ENCODE results near the gene VPS54.
"Not testable (repeated sequence)": the region's sequence is repeated elsewhere in the genome, so short reads cannot be mapped to it uniquely, and the experiment has no call there.

DNA sequence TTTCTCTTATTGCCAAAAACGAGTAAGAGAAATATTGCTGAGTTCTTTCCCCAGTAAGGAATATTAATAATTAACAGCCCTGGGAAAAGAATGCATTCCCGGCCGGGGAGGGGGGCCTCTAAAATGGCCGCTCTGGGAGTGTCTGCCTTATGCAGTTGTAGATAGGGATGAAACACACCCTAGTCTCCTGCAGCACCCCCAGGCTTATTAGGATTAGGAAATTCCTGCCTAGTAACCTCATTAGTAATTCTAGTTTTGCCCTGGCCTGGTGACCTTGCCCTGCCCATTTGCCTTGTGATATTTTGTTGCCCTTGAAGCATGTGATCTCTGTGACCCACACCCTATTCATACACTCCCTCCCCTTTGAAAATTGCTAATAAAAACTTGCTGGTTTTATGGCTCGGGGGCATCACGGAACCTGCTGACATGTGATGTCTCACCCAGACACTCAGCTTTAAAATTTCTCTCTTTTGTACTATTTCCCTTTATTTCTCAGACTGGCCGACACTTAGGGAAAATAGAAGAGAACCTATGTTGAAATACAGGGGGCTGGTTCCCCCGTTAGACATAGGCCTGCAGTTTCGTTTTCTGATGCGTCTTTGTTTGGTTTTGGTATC lies 22.5 kb downstream of the VPS54 start:
- TF ChIP-seq YY1 (IDR thresholded peaks at IDR 0.05); CTCF (IDR thresholded peaks at IDR 0.05; ENCODE audit: low read depth, low read length, missing input control); RXRA (IDR thresholded peaks at IDR 0.05); TAF1 (conservative IDR thresholded peaks at IDR 0.05); HNF4A (conservative IDR thresholded peaks at IDR 0.05); SP1 (IDR thresholded peaks at IDR 0.05); RAD21 (IDR thresholded peaks at IDR 0.05); GABPA (IDR thresholded peaks at IDR 0.05 in 1 of 2, conservative IDR thresholded peaks at IDR 0.05 in 1 of 2); JUND (IDR thresholded peaks at IDR 0.05): not testable (repeated sequence)
- TF ChIP-seq, protein P1, sequence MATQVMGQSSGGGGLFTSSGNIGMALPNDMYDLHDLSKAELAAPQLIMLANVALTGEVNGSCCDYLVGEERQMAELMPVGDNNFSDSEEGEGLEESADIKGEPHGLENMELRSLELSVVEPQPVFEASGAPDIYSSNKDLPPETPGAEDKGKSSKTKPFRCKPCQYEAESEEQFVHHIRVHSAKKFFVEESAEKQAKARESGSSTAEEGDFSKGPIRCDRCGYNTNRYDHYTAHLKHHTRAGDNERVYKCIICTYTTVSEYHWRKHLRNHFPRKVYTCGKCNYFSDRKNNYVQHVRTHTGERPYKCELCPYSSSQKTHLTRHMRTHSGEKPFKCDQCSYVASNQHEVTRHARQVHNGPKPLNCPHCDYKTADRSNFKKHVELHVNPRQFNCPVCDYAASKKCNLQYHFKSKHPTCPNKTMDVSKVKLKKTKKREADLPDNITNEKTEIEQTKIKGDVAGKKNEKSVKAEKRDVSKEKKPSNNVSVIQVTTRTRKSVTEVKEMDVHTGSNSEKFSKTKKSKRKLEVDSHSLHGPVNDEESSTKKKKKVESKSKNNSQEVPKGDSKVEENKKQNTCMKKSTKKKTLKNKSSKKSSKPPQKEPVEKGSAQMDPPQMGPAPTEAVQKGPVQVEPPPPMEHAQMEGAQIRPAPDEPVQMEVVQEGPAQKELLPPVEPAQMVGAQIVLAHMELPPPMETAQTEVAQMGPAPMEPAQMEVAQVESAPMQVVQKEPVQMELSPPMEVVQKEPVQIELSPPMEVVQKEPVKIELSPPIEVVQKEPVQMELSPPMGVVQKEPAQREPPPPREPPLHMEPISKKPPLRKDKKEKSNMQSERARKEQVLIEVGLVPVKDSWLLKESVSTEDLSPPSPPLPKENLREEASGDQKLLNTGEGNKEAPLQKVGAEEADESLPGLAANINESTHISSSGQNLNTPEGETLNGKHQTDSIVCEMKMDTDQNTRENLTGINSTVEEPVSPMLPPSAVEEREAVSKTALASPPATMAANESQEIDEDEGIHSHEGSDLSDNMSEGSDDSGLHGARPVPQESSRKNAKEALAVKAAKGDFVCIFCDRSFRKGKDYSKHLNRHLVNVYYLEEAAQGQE (IDR thresholded peaks at IDR 0.05) = not testable (repeated sequence)
- TF ChIP-seq, protein P2, sequence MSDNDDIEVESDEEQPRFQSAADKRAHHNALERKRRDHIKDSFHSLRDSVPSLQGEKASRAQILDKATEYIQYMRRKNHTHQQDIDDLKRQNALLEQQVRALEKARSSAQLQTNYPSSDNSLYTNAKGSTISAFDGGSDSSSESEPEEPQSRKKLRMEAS (IDR thresholded peaks at IDR 0.05) = not testable (repeated sequence)

All from liver (tissue), 3 donors.